Naive thymus-derived CD8-positive, alpha-beta T cell (primary cell): Measurements from ENCODE around the gene COL4A3. TPM values are rescaled to one million over a fixed set of nuclear protein-coding genes. Genes with fewer than 3 reads are reported as not detected.

Source experiments
- ATAC-seq, 2 donors: fragments of 150-1000 bp; cut with Tn5 transposase in 1 of 2; sonication (Bioruptor Pico), chemical (Tn5 transposase) in 1 of 2; 1 replicate in 1 of 2; 2 replicates in 1 of 2; pipeline ENCODE4 v1.10.0; 2021; ENCODE audit warnings: mild to moderate bottlenecking in 2 of 2, moderate library complexity in 2 of 2
- POLR2A ChIA-PET: fragments of 350-600 bp; sonication (Branson Sonifier 250); formaldehyde crosslinking; loops from one replicate; lab custom pipeline; 2021; ENCODE audit warnings: antibody characterized with exemption; lab: Charles Lee
- DNase-seq, 10 donors: peaks; one replicate each; pipeline versions ENCODE4 v3.0.0 to v3.0.0-alpha.2; 2020 to 2022
- H3K27ac Mint-ChIP-seq, 10 donors: one replicate each; pipeline ENCODE4 v1.8.0; 2020 to 2022; ENCODE audit warnings: mild to moderate bottlenecking in 10 of 10, mixed read lengths in 10 of 10, moderate library complexity in 4 of 10, inconsistent platforms in 1 of 10
- H3K27me3 Mint-ChIP-seq, 5 donors: one replicate each; pipeline ENCODE4 v1.8.0; 2021 to 2022; ENCODE audit warnings: mixed read lengths in 5 of 5
- H3K36me3 Mint-ChIP-seq, 3 donors: one replicate each; pipeline ENCODE4 v1.8.0; 2020 to 2022; ENCODE audit warnings: mixed read lengths in 3 of 3, mild to moderate bottlenecking in 2 of 3, inconsistent platforms in 1 of 3
- H3K4me1 Mint-ChIP-seq, 4 donors: one replicate each; pipeline ENCODE4 v1.8.0; 2021 to 2022; ENCODE audit warnings: mixed read lengths in 4 of 4
- H3K4me3 Mint-ChIP-seq, 10 donors: one replicate each; pipeline ENCODE4 v1.8.0; 2020 to 2022; ENCODE audit warnings: mild to moderate bottlenecking in 10 of 10, mixed read lengths in 10 of 10, moderate library complexity in 6 of 10, inconsistent platforms in 1 of 10
- H3K9me3 Mint-ChIP-seq, 9 donors: one replicate each; pipeline ENCODE4 v1.8.0; 2020 to 2022; ENCODE audit warnings: mixed read lengths in 9 of 9, mild to moderate bottlenecking in 3 of 9, inconsistent platforms in 1 of 9, moderate library complexity in 1 of 9
- polyA plus RNA-seq, 3 donors: library from polyadenylated mRNA; unstranded; fragments of 300-500 nt; fragmentation: Illumina TruSeq; gene quantifications; one replicate each; pipeline ENCODE4 v1.2.3, GENCODE V29; 2021
- total RNA-seq, 8 experiments: library from RNA in 2 of 8; stranded (reverse) in 2 of 8; gene quantifications; one replicate each; pipeline ENCODE4 v1.2.3 and lab custom pipeline; 2021 to 2026

Gene COL4A3
- total and polyA plus RNA-seq, 5 experiments from 2014 or later, result 0.16 to 0.83 TPM; not detected in 3

DNA sequence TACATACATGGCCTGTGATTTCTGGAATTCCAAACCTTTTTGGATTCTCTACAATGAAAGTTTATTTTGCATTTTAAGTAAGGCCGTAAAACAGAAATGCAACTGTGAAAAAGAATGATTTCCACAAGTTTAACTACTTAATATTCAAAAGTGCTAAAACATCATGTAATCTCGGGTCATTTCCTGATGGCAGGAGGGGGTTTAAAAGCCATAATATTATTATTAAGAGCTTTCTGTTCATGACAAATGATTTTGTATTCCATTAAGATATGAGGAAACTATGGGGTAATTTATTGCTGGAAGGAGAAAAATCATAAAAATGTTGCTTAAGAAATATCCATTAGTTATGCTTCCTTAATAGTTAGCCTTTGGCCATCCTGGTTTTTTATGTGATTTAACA, 65.7 kb downstream of the COL4A3 start:
- POLR2A ChIA-PET, result no interaction called here
- no peak for ATAC-seq
- peaks cover 0 to 9% (median 0%) of the 10 kb centered on the region in 9 donors for H3K9me3 Mint-ChIP-seq
- no peak overlapping the region for H3K4me3 Mint-ChIP-seq
- H3K27me3 Mint-ChIP-seq, result peaks cover 17 to 34% (median 26%) of the 10 kb centered on the region in 5 donors
- no peak for DNase-seq
- no peak overlapping the region for H3K27ac Mint-ChIP-seq
- peaks cover 0 to 4% (median 0%) of the 10 kb centered on the region in 3 donors for H3K36me3 Mint-ChIP-seq
- no peaks in the 10 kb centered on the region for H3K4me1 Mint-ChIP-seq

DNA sequence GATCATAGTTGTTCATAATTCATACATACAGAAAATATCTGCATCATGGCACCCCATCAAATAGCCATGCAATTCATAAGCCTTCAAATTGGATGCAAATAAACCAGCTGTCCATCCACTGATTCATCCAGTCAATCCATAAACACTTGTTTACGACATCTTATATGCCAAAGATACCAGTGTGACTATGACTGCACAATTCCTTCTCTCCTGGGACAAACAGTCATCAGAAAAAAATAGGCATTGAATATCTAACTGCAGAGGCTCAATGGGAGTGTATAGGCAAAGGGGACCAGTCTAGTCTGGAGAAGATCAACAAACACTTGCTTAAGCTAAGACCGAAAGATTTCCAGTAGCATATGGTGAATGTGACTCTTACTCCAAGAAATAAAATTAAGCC, 70.0 kb downstream of the COL4A3 start:
- no peak overlapping the region for H3K4me3 Mint-ChIP-seq

DNA sequence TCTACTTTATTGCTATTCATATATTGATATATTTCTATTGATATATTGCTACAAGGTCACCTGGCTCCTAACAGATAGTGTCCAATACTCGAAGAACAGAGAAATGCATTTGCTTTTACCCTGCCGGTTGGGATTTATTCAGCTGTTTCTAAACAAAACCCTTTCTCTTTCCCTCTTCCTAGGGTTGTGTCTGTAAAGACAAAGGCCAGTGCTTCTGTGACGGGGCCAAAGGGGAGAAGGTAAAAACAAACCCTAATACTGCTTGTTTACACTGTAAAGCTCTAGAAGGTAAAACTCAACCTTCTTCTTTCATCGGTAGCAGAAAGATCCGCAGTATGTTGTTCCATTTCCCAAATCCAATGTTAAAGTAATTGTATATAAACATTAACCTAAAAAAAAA, 73.4 kb downstream of the COL4A3 start:
- H3K36me3 Mint-ChIP-seq, result no peaks in the 10 kb centered on the region
- DNase-seq (no peak), ATAC-seq (no peak)
- no peak overlapping the region for H3K27ac Mint-ChIP-seq
- no peaks in the 10 kb centered on the region for H3K4me1 Mint-ChIP-seq
- no peaks in the 10 kb centered on the region for H3K9me3 Mint-ChIP-seq
- H3K27me3 Mint-ChIP-seq, result peaks cover 6 to 24% (median 12%) of the 10 kb centered on the region in 5 donors
- H3K4me3 Mint-ChIP-seq, result no peak overlapping the region
- POLR2A ChIA-PET, result no interaction called here

More for the DNA sequence above, 70.0 kb downstream of the COL4A3 start:
- Mint-ChIP-seq H3K9me3 (peaks cover 0 to 9% (median 0%) of the 10 kb centered on the region in 9 donors), H3K27ac (no peak overlapping the region), H3K27me3 (peaks cover 0 to 10% (median 6%) of the 10 kb centered on the region in 5 donors), H3K36me3 (peaks cover 0 to 4% (median 0%) of the 10 kb centered on the region in 3 donors), H3K4me1 (no peaks in the 10 kb centered on the region)
- POLR2A ChIA-PET, result no interaction called here
- no peak for DNase-seq
- no peak for ATAC-seq

DNA sequence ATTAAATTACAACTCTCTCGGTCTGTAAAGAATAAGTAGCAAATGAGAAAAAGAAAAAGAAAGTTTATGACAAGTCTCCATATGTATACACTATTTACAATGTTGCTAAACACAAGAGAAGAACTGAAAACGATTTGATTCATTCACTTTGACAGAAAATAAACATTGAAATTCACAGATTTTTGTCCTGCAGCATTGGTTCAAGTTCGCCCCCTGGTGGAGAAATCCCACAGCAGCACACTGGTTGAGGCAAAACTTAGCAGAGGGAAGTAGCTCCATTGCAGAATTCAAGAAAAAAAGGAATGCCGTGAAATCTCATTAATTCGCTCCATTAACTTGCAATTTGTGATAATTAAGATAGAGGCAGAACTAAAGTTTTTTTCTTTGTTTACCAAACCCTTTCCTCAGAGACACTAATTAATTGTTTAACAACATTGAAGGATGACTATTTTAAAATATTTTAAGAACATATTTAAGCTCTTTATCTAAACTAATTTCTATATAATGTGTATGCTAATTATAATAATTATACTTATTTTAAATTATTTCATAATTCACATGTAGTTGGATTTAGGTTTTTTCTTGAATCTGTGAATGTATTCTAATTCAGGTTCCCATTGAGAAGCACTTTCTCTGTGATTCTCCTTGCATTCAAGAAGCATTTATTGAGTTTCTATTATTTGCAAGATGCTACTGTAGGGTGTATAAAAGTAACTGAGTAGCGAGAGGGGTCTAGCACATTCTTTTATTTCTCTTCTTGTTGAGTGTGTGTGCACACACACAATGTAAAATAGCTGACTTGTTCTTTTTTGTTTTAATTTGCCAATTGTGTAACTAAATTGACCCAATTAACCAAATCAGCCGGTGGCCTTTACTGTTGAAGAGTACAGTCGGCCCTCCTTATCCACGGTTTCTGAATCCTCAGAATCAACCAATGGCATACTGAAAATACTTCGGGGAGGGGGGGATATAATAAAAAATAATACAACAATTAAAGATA, 74.1 kb downstream of the COL4A3 start:
- H3K36me3 Mint-ChIP-seq, result no peaks in the 10 kb centered on the region
- DNase-seq (peak; percentile 4 to 73 (median 44)), ATAC-seq (no peak)
- H3K4me3 Mint-ChIP-seq, result no peak overlapping the region
- no peaks in the 10 kb centered on the region for H3K4me1 Mint-ChIP-seq
- POLR2A ChIA-PET, result no interaction called here
- peaks cover 6 to 24% (median 12%) of the 10 kb centered on the region in 5 donors for H3K27me3 Mint-ChIP-seq
- H3K27ac Mint-ChIP-seq, result no peak overlapping the region
- H3K9me3 Mint-ChIP-seq, result no peaks in the 10 kb centered on the region

DNA sequence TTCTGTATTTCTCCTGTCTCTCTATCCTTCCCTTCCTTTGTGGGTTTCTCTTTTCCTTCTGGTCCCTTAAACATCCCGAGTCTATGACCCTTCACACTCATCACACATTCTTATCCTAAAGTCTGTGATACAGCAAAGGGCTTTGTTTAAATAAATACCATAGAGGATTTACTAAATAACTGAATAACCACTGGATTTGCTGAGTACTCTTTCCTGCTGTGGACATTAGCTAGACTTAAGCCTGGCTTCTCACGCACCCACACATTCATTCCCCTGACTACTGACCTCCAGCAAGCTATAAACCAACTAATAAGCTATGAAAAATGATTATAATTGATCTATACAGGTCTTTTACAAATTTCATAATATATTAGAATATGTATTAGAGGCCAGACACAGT, 76.6 kb downstream of the COL4A3 start:
- no peak overlapping the region for H3K27ac Mint-ChIP-seq
- no peaks in the 10 kb centered on the region for H3K4me1 Mint-ChIP-seq
- ATAC-seq (no peak), DNase-seq (no peak)
- no peak overlapping the region for H3K4me3 Mint-ChIP-seq
- H3K36me3 Mint-ChIP-seq, result no peaks in the 10 kb centered on the region
- no peaks in the 10 kb centered on the region for H3K9me3 Mint-ChIP-seq
- POLR2A ChIA-PET, result no interaction called here
- H3K27me3 Mint-ChIP-seq, result peaks cover 6 to 21% (median 9%) of the 10 kb centered on the region in 5 donors

DNA sequence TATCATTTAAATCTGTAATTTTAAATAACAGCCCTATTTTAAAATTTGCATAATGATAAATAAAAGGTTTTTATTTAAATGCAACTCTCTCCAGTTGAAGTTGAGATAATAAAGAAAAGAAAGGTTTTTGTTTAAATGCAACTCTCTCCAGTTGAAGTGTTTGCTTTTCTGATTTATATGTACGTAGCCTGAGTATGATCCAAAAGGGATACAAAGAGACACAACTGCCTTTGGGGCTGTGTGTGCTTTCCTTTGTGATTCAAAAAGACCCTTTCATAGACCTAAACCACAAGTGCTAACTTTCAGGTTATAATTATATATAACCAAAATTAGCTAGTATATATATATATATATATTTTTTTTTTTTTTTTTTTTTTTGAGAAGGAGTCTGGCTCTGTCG, 84.5 kb downstream of the COL4A3 start:
- DNase-seq, result no peak
- POLR2A ChIA-PET, result no interaction called here

DNA sequence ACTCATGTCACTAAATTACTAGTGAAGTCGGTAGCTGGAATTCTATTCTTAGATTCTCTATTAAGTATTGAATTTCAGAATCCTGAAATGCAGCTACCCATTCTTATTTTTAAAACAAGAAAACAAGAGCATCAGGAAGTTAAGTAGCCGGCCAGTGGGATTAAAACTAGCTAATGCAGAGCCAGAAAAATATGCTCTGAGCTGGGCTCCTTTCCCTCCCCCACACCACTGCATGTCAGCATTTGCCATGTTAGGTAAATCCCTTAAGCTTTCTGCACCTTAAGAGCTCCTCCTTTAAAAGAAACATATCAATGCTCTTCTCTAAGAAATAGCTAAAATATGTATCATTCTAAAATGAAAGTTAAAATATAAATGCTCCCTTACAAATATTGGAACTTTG, 88.4 kb downstream of the COL4A3 start:
- ATAC-seq, result no peak
- peaks cover 0 to 6% (median 0%) of the 10 kb centered on the region in 9 donors for H3K9me3 Mint-ChIP-seq
- POLR2A ChIA-PET, result no interaction called here

More for the DNA sequence above, 84.5 kb downstream of the COL4A3 start:
- Mint-ChIP-seq H3K4me3 (no peak overlapping the region), H3K9me3 (peaks cover 0 to 6% (median 0%) of the 10 kb centered on the region in 9 donors), H3K4me1 (no peaks in the 10 kb centered on the region), H3K27ac (no peak overlapping the region), H3K27me3 (peaks cover 0 to 1% (median 0%) of the 10 kb centered on the region in 5 donors), H3K36me3 (peaks cover 3 to 12% (median 9%) of the 10 kb centered on the region in 3 donors)
- no peak for ATAC-seq

DNA sequence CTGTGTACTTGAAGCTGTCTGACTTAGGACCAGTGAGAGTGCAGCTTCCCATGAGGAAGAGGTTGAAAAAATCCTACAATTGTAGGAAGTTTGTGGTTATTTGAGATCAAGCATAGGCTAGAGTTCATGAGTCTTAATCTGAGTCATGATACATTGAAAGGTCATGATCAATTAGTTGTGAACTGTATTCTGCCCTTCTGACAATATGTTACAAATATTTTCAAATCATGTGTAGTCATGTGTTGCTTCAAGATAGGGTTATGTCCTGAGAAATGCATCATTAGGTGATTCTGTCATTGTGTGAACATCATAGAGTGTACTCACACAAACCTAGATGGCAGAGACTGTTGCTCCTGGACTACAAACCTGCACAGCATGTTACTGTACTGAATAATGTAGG, 92.2 kb downstream of the COL4A3 start:
- Mint-ChIP-seq H3K9me3 (no peaks in the 10 kb centered on the region), H3K27me3 (no peaks in the 10 kb centered on the region), H3K4me1 (no peaks in the 10 kb centered on the region), H3K4me3 (no peak overlapping the region), H3K27ac (no peak overlapping the region), H3K36me3 (peaks cover 0 to 9% (median 4%) of the 10 kb centered on the region in 3 donors)
- POLR2A ChIA-PET, result no interaction called here
- DNase-seq (no peak), ATAC-seq (no peak)

More for the DNA sequence above, 88.4 kb downstream of the COL4A3 start:
- Mint-ChIP-seq H3K27me3 (peaks cover 0 to 1% (median 0%) of the 10 kb centered on the region in 5 donors), H3K36me3 (peaks cover 3 to 15% (median 13%) of the 10 kb centered on the region in 3 donors), H3K27ac (no peak overlapping the region), H3K4me1 (no peaks in the 10 kb centered on the region), H3K4me3 (no peak overlapping the region)
- DNase-seq, result no peak

DNA sequence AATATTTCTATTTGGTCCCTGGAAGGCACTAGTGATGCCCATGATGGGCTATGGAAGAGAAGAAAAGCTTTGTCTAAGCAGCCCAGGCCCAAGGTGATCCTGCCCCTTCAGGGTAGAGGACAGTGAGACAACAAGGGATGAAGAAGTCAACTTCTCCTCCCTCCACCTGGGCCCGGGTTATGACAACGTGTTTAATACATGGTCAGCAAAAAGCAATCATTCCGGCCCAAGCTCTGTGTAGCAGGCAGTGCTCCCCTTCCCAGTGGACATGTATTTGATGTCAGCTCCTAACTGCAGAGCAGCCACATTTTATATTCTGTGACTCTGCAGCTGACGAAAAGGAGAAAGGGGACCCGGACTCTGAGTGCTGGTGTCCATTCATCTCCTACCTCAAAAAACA, 93.4 kb downstream of the COL4A3 start:
- POLR2A ChIA-PET, result no interaction called here
- Mint-ChIP-seq H3K4me1 (no peaks in the 10 kb centered on the region), H3K9me3 (no peaks in the 10 kb centered on the region), H3K4me3 (no peak overlapping the region), H3K36me3 (peaks cover 0 to 9% (median 4%) of the 10 kb centered on the region in 3 donors), H3K27ac (no peak overlapping the region), H3K27me3 (no peaks in the 10 kb centered on the region)
- DNase-seq (no peak), ATAC-seq (no peak)

DNA sequence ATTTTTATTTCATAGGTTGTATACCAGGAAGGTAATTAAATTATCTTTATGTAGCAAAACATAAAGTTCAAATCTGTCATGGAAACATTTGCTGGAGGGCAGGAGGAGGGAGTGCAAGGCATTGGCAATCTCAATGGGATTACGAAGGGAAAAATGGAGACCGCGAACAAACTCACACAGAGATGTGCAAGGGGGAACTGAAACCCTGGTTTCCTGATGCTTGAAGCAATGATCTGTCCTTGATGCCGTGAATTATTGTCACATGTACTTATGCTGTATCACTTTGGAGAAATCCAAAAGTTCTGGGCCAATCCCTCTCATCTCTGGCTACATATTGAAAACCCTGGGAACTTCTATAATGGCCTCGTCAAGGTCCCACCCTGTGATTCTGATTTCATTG, 95.6 kb downstream of the COL4A3 start:
- ATAC-seq (no peak), DNase-seq (no peak)
- no peaks in the 10 kb centered on the region for H3K27me3 Mint-ChIP-seq
- no peaks in the 10 kb centered on the region for H3K4me1 Mint-ChIP-seq
- H3K4me3 Mint-ChIP-seq, result no peak overlapping the region
- peaks cover under 1 to 9% (median 2%) of the 10 kb centered on the region in 3 donors for H3K36me3 Mint-ChIP-seq
- POLR2A ChIA-PET, result no interaction called here
- H3K9me3 Mint-ChIP-seq, result no peaks in the 10 kb centered on the region
- H3K27ac Mint-ChIP-seq, result no peak overlapping the region

DNA sequence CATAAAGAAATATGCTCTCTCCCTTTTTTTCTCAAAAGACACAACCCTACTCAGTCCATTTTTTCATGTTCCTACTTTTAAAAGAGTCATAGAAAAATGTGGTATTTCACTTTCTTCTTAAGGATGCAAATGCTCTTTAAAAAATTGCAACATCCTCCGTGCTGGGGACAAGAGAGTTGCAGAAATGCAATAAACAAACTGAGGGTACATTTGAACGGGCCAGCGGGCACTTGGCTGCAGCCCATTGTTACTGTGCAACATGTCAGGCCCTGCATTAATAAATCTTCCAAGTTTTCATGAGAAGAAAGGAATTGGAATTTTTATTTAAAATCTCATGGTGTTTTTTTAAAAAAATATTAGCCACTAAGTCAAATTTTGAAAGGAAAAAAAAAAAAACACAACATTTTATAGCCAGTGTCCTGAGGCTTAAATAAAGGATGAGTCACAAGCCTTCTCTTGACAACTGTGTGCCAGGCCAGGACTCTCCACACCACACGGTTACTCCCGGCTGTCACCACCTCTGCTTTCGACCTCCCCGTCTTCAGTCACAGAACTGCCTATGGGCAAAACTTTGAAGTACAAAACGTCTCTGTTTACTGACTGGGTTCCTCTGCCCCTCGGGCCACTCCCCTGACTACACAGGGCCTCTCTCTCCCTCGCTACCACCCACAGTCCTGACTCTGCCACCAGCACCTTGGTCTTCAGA, 103.1 kb downstream of the COL4A3 start:
- POLR2A ChIA-PET, result no interaction called here
- peak overlapping the region in 1 of 10 donors; percentile 43 for H3K27ac Mint-ChIP-seq
- H3K27me3 Mint-ChIP-seq, result peaks cover 0 to 3% (median 0%) of the 10 kb centered on the region in 5 donors

DNA sequence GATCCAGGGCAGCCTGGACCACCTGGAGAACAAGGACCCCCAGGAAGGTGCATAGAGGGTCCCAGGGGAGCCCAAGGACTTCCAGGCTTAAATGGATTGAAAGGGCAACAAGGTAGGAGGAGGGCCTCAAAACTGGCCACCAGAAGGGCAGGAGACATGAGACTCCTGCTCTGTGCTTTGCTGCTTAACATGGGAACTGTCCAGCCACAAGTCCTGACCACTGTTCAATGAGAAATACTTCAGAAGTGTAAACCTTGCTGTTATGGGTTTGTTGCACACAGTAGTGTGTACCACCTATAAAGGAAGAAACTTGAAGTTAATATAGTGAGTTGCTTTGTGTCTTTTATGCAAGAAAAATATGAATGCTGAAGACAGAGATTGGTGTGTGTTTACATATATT, 116.5 kb downstream of the COL4A3 start:
- Mint-ChIP-seq H3K9me3 (peaks cover 0 to 18% (median 7%) of the 10 kb centered on the region in 9 donors), H3K27ac (no peak overlapping the region), H3K4me3 (no peak overlapping the region), H3K27me3 (peaks cover 0 to 2% (median 0%) of the 10 kb centered on the region in 5 donors), H3K36me3 (peaks cover 0 to 23% (median 3%) of the 10 kb centered on the region in 3 donors), H3K4me1 (no peaks in the 10 kb centered on the region)
- DNase-seq (no peak), ATAC-seq (no peak)
- POLR2A ChIA-PET, result no interaction called here

More for the DNA sequence above, 103.1 kb downstream of the COL4A3 start:
- no peak for ATAC-seq
- H3K36me3 Mint-ChIP-seq, result peaks cover 0 to 7% (median 3%) of the 10 kb centered on the region in 3 donors
- no peaks in the 10 kb centered on the region for H3K9me3 Mint-ChIP-seq
- no peaks in the 10 kb centered on the region for H3K4me1 Mint-ChIP-seq
- H3K4me3 Mint-ChIP-seq, result no peak overlapping the region
- no peak for DNase-seq
